ENCODE data around the gene KIAA1671.

The KIAA1671 gene

GRCh38 chr22:24982301-24983056 lies 30.0 kb downstream of the KIAA1671 start:
- no peak overlapping the region for H4K12ac ChIP-seq (ENCODE audit: low read depth, low read length)

DNA sequence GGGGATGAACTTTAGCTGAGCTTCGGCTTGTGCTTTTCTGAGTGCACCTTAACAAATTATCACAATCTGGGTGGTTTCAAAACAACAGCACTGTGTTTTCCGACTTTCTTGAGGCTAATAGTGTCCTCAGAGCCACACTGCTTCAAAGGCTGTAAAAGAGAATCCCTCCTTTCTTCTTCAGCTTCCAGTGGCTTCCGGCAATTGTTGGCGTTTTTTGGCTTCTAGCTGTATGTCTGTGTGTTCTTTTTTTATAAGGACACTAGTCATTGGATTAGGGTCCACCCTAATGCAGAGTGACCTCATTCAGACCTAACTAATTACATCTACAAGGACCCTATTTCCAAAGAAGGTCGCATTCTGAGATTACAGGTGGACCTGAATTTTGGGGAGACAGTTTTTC lies 30.6 kb downstream of the KIAA1671 start:
- H3K27me3 ChIP-seq (ENCODE audit: insufficient read depth, low read length) = no peaks in the 10 kb centered on the region
- no CpG with 5 or more reads among the region's 5 CpGs for WGBS (ENCODE audit: extremely low coverage, insufficient coverage, insufficient read length)
- H3K36me3 ChIP-seq (ENCODE audit: control insufficient read depth in 1 of 2, insufficient read depth in 2 of 2, low read length in 2 of 2) = no peaks in the 10 kb centered on the region
- H2AK5ac ChIP-seq (ENCODE audit: low read length) = no peak overlapping the region
- H4K12ac ChIP-seq (ENCODE audit: low read depth, low read length) = no peak overlapping the region
- no peak overlapping the region for H3K4ac ChIP-seq (ENCODE audit: low read depth, low read length)
- H2BK120ac ChIP-seq (ENCODE audit: insufficient read depth, low read length, poor library complexity) = no peak overlapping the region
- H3K4me1 ChIP-seq (ENCODE audit: control insufficient read depth in 1 of 2, insufficient read depth in 2 of 2, low read length in 2 of 2) = peaks cover 2 to 6% of the 10 kb centered on the region in 2 experiments
- DNase-seq = no peak
- no peak overlapping the region for H3K27ac ChIP-seq (ENCODE audit: low read depth, low read length)
- no peak overlapping the region for H4K91ac ChIP-seq (ENCODE audit: low read depth, low read length)
- no peak overlapping the region for H4K8ac ChIP-seq (ENCODE audit: low read depth, low read length)
- H3K18ac ChIP-seq (ENCODE audit: low read length) = no peak overlapping the region
- H3K4me3 ChIP-seq (ENCODE audit: low read depth, low read length) = no peak overlapping the region
- H3K79me2 ChIP-seq (ENCODE audit: control insufficient read depth, insufficient read depth, low read length, poor library complexity) = no peaks in the 10 kb centered on the region
- no peak overlapping the region for H3K4me2 ChIP-seq (ENCODE audit: low read length)
- H3K14ac ChIP-seq (ENCODE audit: low read length) = no peak overlapping the region
- no peak overlapping the region for H2BK5ac ChIP-seq (ENCODE audit: low read depth, low read length, poor library complexity)
- H2BK12ac ChIP-seq (ENCODE audit: low read length) = no peak overlapping the region
- H3K79me1 ChIP-seq (ENCODE audit: low read length) = no peaks in the 10 kb centered on the region
- no peak overlapping the region for H3K23ac ChIP-seq (ENCODE audit: low read length)
- H3K9ac ChIP-seq (ENCODE audit: low read length) = no peak overlapping the region
- no peak overlapping the region for H2AFZ ChIP-seq (ENCODE audit: insufficient read depth, low read length, poor library complexity)
- no peaks in the 10 kb centered on the region for H3K9me3 ChIP-seq (ENCODE audit: insufficient read depth, low read depth, low read length)

More at GRCh38 chr22:24982301-24983056, 30.0 kb downstream of the KIAA1671 start:
- Histone ChIP-seq H3K36me3 (ENCODE audit: control insufficient read depth in 1 of 2, insufficient read depth in 2 of 2, low read length in 2 of 2) (no peaks in the 10 kb centered on the region), H2BK5ac (ENCODE audit: low read depth, low read length, poor library complexity) (no peak overlapping the region), H4K8ac (ENCODE audit: low read depth, low read length) (no peak overlapping the region), H4K91ac (ENCODE audit: low read depth, low read length) (no peak overlapping the region), H3K4me3 (ENCODE audit: low read depth, low read length) (no peak overlapping the region), H3K79me1 (ENCODE audit: low read length) (no peaks in the 10 kb centered on the region), H3K9ac (ENCODE audit: low read length) (no peak overlapping the region), H3K79me2 (ENCODE audit: control insufficient read depth, insufficient read depth, low read length, poor library complexity) (no peaks in the 10 kb centered on the region), H3K23ac (ENCODE audit: low read length) (no peak overlapping the region), H3K9me3 (ENCODE audit: insufficient read depth, low read depth, low read length) (no peaks in the 10 kb centered on the region), H3K4me1 (ENCODE audit: control insufficient read depth in 1 of 2, insufficient read depth in 2 of 2, low read length in 2 of 2) (peaks cover 2 to 7% of the 10 kb centered on the region in 2 experiments), H3K27ac (ENCODE audit: low read depth, low read length) (no peak overlapping the region), H2BK12ac (ENCODE audit: low read length) (no peak overlapping the region), H3K4ac (ENCODE audit: low read depth, low read length) (no peak overlapping the region), H3K27me3 (ENCODE audit: insufficient read depth, low read length) (no peaks in the 10 kb centered on the region), H3K4me2 (ENCODE audit: low read length) (no peak overlapping the region), H2AK5ac (ENCODE audit: low read length) (no peak overlapping the region), H3K14ac (ENCODE audit: low read length) (no peak overlapping the region), H3K18ac (ENCODE audit: low read length) (no peak overlapping the region), H2BK120ac (ENCODE audit: insufficient read depth, low read length, poor library complexity) (no peak overlapping the region), H2AFZ (ENCODE audit: insufficient read depth, low read length, poor library complexity) (no peak overlapping the region)
- DNase-seq = no peak
- WGBS (ENCODE audit: extremely low coverage, insufficient coverage, insufficient read length) = no CpG with 5 or more reads among the region's 8 CpGs

- no peak overlapping the region for H2BK120ac ChIP-seq (ENCODE audit: insufficient read depth, low read length, poor library complexity)
- no peak overlapping the region for H3K4me2 ChIP-seq (ENCODE audit: low read length)
- H2BK5ac ChIP-seq (ENCODE audit: low read depth, low read length, poor library complexity) = no peak overlapping the region
- H3K4me1 ChIP-seq (ENCODE audit: control insufficient read depth in 1 of 2, insufficient read depth in 2 of 2, low read length in 2 of 2) = peaks cover 2 to 6% of the 10 kb centered on the region in 2 experiments
- H2BK12ac ChIP-seq (ENCODE audit: low read length) = no peak overlapping the region
- no peak overlapping the region for H3K4me3 ChIP-seq (ENCODE audit: low read depth, low read length)
- no peak for DNase-seq
- no CpG with 5 or more reads among the region's 1 CpG for WGBS (ENCODE audit: extremely low coverage, insufficient coverage, insufficient read length)
- H4K91ac ChIP-seq (ENCODE audit: low read depth, low read length) = no peak overlapping the region
- H3K27ac ChIP-seq (ENCODE audit: low read depth, low read length) = no peak overlapping the region
- H4K12ac ChIP-seq (ENCODE audit: low read depth, low read length) = no peak overlapping the region
- H3K14ac ChIP-seq (ENCODE audit: low read length) = no peak overlapping the region
- H4K8ac ChIP-seq (ENCODE audit: low read depth, low read length) = no peak overlapping the region
- H3K27me3 ChIP-seq (ENCODE audit: insufficient read depth, low read length) = no peaks in the 10 kb centered on the region
- H3K36me3 ChIP-seq (ENCODE audit: control insufficient read depth in 1 of 2, insufficient read depth in 2 of 2, low read length in 2 of 2) = no peaks in the 10 kb centered on the region
- H3K4ac ChIP-seq (ENCODE audit: low read depth, low read length) = no peak overlapping the region
- H3K79me1 ChIP-seq (ENCODE audit: low read length) = no peaks in the 10 kb centered on the region
- H3K9me3 ChIP-seq (ENCODE audit: insufficient read depth, low read depth, low read length) = no peaks in the 10 kb centered on the region
- no peak overlapping the region for H3K9ac ChIP-seq (ENCODE audit: low read length)
- no peak overlapping the region for H2AFZ ChIP-seq (ENCODE audit: insufficient read depth, low read length, poor library complexity)
- no peak overlapping the region for H2AK5ac ChIP-seq (ENCODE audit: low read length)
- no peak overlapping the region for H3K23ac ChIP-seq (ENCODE audit: low read length)
- no peaks in the 10 kb centered on the region for H3K79me2 ChIP-seq (ENCODE audit: control insufficient read depth, insufficient read depth, low read length, poor library complexity)
- no peak overlapping the region for H3K18ac ChIP-seq (ENCODE audit: low read length)
These were observed 31.6 kb downstream of the KIAA1671 start for GRCh38 chr22:24984122-24984521.

DNA sequence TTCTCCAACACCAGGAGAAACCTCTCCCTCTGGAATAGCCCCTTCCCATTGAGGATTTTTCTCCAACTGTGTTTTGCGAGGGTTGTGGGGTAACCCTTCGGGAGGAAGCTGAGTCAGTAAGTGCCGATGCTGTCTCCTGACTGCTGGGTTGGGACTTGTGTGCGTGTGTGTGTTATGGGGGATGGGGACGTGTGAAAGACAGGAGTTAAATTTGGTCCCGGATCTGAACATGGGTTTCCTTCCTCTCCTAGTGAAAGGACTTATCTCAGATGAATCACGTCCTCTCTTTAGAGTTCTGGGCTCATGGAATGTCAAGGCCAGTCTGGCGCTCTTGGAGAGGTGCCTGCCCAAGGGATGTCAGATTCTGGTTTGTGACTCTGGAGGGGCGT lies 33.3 kb downstream of the KIAA1671 start:
- Histone ChIP-seq H2AFZ (ENCODE audit: insufficient read depth, low read length, poor library complexity) (no peak overlapping the region), H3K4me2 (ENCODE audit: low read length) (no peak overlapping the region), H3K4ac (ENCODE audit: low read depth, low read length) (no peak overlapping the region), H2AK5ac (ENCODE audit: low read length) (no peak overlapping the region), H3K4me1 (ENCODE audit: control insufficient read depth in 1 of 2, insufficient read depth in 2 of 2, low read length in 2 of 2) (peaks cover 2 to 6% of the 10 kb centered on the region in 2 experiments), H4K12ac (ENCODE audit: low read depth, low read length) (no peak overlapping the region), H3K27me3 (ENCODE audit: insufficient read depth, low read length) (no peaks in the 10 kb centered on the region), H4K8ac (ENCODE audit: low read depth, low read length) (no peak overlapping the region), H3K79me2 (ENCODE audit: control insufficient read depth, insufficient read depth, low read length, poor library complexity) (no peaks in the 10 kb centered on the region), H2BK5ac (ENCODE audit: low read depth, low read length, poor library complexity) (no peak overlapping the region), H2BK120ac (ENCODE audit: insufficient read depth, low read length, poor library complexity) (no peak overlapping the region), H3K14ac (ENCODE audit: low read length) (no peak overlapping the region), H3K9me3 (ENCODE audit: insufficient read depth, low read depth, low read length) (no peaks in the 10 kb centered on the region), H3K23ac (ENCODE audit: low read length) (no peak overlapping the region), H3K4me3 (ENCODE audit: low read depth, low read length) (no peak overlapping the region), H3K79me1 (ENCODE audit: low read length) (no peaks in the 10 kb centered on the region), H3K9ac (ENCODE audit: low read length) (no peak overlapping the region), H4K91ac (ENCODE audit: low read depth, low read length) (no peak overlapping the region), H3K27ac (ENCODE audit: low read depth, low read length) (no peak overlapping the region), H2BK12ac (ENCODE audit: low read length) (no peak overlapping the region), H3K36me3 (ENCODE audit: control insufficient read depth in 1 of 2, insufficient read depth in 2 of 2, low read length in 2 of 2) (no peaks in the 10 kb centered on the region), H3K18ac (ENCODE audit: low read length) (no peak overlapping the region)
- DNase-seq = no peak
- no CpG with 5 or more reads among the region's 9 CpGs for WGBS (ENCODE audit: extremely low coverage, insufficient coverage, insufficient read length)
